Stimulated activated CD4-positive, alpha-beta T cell treated with anti-CD3 and anti-CD28 coated beads, TNF-alpha, amount 100 ng/mL, for 1 hour (primary cell): ENCODE results near the gene VPS39.

Source experiments
- DNase-seq, 3 donors: peaks; one replicate each; pipeline ENCODE4 v3.0.0-alpha.2; 2020; ENCODE audit warnings: low read depth in 3 of 3, low spot score in 1 of 3

The VPS39 gene

GRCh38 chr15:42158941-42159340 lies 49.2 kb downstream of the VPS39 start:
- DNase-seq, result no peak

- DNase-seq, result no peak
Measured at GRCh38 chr15:42157981-42158765, 49.9 kb downstream of the VPS39 start.

DNA sequence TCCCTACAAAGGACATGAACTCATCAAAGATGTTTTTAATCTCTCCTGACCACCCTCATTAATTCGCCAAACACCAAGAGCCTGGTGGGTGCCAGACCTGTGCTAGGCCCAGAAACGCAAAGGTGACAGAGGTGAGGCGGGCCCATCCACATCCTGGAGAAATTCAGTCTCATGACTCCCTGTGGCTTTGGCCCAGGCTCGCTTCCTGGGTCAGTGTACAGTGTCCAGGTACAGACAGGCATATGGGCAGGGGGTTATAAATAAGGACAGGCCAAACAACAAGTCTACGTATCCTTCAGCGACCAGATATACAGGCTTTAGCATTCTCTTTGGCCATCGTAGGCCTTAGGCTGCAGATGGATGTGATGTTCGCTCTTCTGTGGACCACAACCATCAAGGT lies 50.7 kb downstream of the VPS39 start:
- no peak for DNase-seq

- DNase-seq, result no peak
Measured at GRCh38 chr15:42156243-42156922, 51.7 kb downstream of the VPS39 start, which contains the start of gene PLA2G4F. PLA2G4F (minus strand) TSS chr15:42156636; CDS start chr15:42156549, 87 bp downstream.

DNA sequence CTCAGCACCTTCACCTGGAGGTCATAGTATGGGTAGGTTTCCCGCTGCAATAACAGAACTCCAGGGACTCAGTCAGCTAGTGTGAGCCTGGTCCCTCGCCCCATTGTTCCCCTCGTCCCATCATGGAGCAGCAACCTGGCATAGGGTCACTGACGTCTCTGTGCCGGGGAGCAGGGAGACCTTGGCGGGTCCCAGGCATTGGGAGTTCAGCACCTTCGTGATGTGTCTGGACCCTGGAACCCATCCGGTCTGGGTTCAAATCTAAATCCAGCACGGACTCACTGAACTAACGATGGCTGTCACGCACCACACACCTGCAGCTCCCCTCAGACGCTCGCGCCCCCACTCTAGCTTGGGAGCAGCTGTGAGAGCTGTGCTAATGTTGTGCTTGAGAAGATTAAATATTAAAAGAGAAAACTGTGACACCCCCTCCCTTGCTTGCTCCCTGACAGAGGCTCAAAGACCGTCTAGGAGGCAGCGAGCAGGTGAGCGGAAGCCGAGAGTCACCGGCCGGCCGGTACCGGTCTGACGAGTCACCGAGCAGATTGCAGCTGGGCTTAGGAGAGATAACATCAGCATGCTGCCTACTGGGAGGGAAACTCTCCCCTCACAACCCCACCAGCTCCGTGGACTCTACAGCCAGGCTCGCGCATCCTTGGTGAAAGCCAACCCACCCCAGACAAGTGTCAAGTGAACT lies 52.4 kb downstream of the VPS39 start:
- DNase-seq, result no peak

DNA sequence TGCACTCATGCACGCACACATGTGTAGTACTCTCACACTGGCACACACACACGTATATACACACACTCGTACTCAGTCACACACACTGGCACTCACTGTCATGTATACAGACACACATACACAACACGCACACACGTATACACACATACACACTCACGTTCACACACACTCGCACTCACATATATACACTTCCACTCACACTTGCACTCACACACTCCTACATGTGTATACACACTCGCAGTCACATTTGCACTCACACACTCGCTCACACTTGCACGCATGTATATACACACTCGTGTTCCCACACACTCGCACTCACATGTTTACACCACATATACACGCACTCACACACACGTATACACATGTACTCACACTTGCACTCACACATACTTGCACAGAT lies 53.1 kb downstream of the VPS39 start:
- no peak for DNase-seq

GRCh38 chr15:42154212-42154941 lies 53.7 kb downstream of the VPS39 start:
- DNase-seq, result no peak

- DNase-seq, result no peak
Measured at GRCh38 chr15:42153874-42154211, 54.3 kb downstream of the VPS39 start.

DNA sequence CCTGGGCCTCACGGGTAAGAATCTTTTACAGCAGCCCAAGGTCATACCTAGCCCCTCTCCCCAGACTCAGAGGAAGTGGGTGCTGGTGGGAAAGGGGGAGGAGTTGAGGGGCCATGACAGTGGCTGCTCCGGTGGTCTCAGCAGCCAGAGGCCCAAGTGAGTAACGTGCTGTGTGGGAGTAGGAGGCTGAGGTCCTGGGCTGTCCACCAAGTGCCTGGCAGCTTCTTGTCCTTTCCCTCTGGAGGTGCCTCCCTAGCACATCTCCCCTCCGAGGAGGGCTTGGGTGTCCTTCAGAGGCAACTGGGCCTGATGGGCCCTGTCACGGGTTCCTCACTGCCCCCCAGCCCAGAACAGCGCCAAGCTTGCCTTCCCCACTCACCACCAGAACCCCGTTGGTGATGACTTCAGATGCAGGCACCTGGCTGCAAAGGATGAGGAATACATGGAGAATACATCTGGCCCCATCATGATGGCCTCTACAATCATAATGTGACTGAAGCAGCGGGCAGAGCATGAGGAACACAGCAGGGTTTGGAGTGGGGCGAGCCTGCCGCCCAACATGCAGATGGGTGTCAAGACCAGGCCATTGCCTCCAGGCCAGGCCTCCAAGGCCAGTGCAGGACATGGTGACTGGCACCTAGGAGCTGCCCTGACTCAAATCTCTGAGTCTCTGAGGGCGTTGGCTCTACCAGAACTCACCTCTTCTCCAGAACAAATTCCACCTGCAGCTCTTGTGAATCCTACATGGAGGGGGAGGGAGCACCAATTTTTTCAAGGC lies 55.0 kb downstream of the VPS39 start:
- no peak for DNase-seq

DNA sequence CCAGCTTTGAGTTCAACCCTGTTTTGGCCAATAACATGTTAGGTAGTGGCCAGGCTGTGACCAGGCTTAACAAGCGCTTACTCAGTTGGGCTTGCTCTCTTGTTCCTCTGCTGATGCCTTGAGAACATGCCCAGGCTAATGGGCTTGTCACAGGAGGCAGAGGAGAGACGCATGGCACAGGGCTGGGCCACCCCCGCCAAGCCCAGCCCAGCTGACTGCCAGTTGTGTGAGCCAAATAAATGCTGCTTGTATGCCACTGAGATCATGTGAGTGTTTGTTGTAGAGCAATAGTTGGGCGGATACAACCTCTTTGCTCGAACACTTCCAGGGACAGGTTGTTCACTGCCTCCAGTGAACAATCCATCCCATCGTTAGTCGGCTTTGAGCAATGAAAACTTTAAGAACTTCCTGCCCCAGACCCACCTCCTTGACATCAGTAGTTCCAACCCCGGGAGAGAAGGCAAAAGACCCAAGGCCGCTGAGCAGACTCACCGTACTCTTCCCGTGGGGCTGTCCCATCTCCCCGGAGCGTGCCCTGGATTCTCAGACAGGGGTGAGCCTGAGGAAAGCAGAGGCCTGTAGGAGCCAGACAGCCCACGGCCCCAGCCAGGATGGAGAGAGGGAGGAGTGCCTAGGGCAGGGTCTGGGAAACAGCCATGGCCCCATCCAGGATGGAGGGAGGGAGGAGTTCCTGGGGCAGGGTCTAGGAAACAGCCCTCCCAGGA lies 55.7 kb downstream of the VPS39 start:
- DNase-seq, result no peak

DNA sequence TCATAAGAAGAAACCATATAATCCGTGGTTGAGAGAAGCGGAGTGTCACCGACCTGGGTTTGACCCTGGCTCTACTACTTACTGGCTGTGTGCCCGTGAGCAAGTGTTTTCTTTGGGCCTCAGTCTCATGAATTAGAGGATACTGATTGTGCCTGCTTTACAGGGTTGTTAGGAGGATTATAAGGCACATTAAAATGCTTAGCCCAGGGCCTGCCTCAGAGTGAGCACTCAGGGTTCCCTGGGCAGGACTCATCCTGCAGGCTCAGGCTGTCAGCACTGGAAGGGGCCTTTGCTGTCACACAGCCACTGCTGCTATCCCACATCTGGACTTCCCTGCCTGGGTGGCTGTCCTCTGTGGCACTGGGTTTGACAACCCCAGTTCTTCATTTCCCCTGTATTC lies 56.4 kb downstream of the VPS39 start:
- no peak for DNase-seq

GRCh38 chr15:42151141-42151561 lies 57.0 kb downstream of the VPS39 start:
- DNase-seq, result no peak

DNA sequence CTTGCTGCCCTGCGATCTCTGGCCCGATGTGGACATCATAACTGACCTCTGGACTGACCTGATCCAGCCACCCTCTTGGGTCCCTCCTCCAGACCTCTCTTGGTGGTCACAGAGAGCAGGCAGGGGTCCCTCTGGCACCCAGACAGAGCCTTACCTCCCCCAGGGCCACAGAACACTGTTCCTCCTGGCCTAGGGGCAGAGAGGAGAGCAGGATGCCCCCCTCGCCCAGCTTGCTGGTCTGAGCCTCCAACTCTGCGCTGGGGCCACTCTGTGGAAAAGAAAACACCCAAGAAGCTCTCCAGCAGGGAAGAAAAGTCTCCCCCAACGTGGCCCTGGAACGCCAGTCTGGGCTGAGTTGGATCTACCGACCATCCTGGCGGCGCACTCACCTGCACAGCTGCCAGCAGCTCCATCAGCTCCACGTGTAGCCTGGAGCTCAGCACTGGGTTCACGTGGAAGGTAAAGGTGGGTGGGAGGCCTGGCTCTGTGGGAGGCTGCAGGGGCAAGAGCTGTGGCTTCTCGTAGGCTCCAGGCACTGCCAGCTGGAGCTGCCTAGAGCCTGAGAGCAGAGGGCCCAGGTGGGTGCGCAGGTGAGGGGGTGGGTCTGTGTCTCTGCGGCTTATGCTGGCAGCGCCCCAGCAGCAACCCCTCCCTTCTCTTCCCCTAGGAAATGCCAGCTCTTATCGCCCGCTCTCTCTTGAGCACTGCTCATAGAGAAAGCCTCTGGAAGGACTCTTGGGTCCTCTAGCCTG lies 57.7 kb downstream of the VPS39 start:
- no peak for DNase-seq

DNA sequence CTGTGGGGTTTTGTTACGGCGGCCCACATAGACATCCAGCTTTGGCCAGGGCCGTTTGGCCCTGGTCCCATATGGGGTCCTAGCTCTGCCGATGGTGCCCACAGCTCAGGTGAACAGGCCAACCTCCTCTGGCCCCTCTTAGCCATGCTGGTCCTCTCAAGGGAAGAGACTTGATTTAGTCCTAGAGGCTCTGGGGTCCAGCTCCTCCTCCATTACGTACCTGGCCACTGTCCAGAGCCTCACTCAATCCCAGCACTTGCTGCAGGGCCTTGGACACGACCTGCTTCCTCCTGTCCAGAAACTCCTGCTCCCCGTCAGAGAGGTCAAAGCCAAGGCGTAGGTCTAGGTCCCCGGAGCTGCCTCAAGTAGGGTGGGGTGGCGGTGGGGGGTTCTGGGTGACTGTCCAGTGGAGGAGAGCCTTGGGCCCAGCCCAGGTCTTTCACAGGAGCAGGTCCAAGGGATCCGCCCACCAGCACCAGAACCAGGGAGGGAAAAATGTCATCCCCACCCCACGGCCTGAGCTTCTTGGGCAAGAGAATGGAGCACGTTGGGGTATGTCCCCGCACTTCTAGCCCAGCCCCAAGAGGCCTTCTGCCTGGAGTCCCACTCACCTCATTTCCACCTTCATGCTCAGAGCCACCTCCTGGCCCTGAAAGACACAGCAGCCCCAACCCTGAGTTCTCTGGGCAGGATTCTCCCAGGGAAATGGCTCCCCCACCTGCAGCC lies 58.4 kb downstream of the VPS39 start:
- DNase-seq, result no peak

- DNase-seq, result no peak
Measured at GRCh38 chr15:42148808-42149492, 59.2 kb downstream of the VPS39 start.

DNA sequence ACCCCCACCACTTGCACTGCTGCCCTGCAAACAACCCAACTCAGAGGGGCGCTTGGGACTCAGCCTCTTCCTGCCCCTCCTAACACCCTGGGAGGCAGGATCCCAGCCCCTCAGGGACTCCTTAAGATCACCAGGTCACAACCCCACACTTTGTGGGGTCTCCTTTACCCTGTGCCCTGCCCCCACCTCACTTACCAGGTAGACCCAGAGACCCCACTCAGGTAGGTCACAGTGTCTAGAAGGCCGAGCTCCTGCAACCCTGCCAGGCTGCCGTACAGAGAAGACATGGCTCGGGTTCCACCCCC lies 60.7 kb downstream of the VPS39 start:
- no peak for DNase-seq

- no peak for DNase-seq
Measured at GRCh38 chr15:42146551-42147430, 61.3 kb downstream of the VPS39 start.
